ENCODE data around the gene C3. TPM values are rescaled to one million over a fixed set of nuclear protein-coding genes. Genes with fewer than 3 reads are reported as not detected.
A peak's percentile ranks its signal among the peaks of the same experiment; 100 is the strongest.

C3 gene
- polyA plus RNA-seq, 1 experiment, result 1.8 TPM

DNA sequence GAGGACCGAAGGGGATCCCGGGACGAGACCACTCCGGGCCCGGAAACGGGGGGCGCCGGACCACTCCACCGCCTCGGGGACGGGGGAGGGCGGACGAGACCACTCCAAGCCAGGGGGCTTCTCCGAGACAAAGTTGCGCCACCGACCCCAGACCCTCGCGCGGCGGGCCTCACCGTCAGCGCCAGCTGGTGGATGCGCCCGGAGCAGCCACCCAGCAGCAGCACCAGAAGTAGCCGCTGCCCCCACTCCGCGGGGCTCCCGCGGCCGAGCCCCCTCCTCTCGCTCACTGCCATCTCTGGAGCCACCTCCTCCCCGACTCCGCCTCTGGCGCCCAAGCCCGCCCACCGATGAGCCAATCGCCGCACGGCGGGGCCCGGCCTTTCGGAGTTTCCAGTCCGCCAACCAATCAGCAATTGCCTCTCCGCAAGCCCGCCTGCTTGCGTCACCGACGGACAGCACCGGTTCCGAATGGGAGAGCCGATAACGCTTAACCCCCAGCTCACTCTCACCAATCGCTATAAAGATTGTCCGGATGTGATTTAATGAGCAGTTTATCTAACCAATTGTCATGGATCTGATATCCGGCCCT lies 16.9 kb upstream of the C3 start, which contains the start of gene GPR108:
Gene GPR108, minus strand, starts transcription at position 297 of the 589 bp plus-strand sequence. Its CDS starts 4 bp downstream, at position 293.
- DNase-seq (ENCODE audit: low read depth, low spot score), result peak; percentile 100
- TF ChIP-seq, protein P1, sequence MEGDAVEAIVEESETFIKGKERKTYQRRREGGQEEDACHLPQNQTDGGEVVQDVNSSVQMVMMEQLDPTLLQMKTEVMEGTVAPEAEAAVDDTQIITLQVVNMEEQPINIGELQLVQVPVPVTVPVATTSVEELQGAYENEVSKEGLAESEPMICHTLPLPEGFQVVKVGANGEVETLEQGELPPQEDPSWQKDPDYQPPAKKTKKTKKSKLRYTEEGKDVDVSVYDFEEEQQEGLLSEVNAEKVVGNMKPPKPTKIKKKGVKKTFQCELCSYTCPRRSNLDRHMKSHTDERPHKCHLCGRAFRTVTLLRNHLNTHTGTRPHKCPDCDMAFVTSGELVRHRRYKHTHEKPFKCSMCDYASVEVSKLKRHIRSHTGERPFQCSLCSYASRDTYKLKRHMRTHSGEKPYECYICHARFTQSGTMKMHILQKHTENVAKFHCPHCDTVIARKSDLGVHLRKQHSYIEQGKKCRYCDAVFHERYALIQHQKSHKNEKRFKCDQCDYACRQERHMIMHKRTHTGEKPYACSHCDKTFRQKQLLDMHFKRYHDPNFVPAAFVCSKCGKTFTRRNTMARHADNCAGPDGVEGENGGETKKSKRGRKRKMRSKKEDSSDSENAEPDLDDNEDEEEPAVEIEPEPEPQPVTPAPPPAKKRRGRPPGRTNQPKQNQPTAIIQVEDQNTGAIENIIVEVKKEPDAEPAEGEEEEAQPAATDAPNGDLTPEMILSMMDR (IDR thresholded peaks at IDR 0.05; ENCODE audit: low read depth, low read length), result no peak
- Histone ChIP-seq H3K27ac (ENCODE audit: low read depth, low read length) (peak within 1 kb of the TSS; percentile 89), H3K9me3 (ENCODE audit: control insufficient read depth, insufficient read depth, low read length) (no peaks in the 10 kb centered on the region; the same call in 1 of the 2 replicates), H3K4me3 (ENCODE audit: low read depth, low read length) (peak within 1 kb of the TSS; percentile 81), H3K27me3 (ENCODE audit: control insufficient read depth, insufficient read depth, low read length) (no peaks in the 10 kb centered on the region)
- ChIA-PET POLR2A (interaction anchor here (0.7 to 1.2 kb wide), 3 partner anchors 126 to 221 kb away, joined by 3 to 5 read pairs (median 4); partner anchors contain the start of gene TNFSF9), CTCF (interaction anchor here (0.6 to 2.7 kb wide), 7 partner anchors 10 to 221 kb away, joined by 3 to 33 read pairs (median 4); no protein-coding TSS in a partner anchor)

- CTCF ChIA-PET, result interaction anchor here (0.6 to 2.7 kb wide), 12 partner anchors 9 to 221 kb away, joined by 3 to 33 read pairs (median 4); no protein-coding TSS in a partner anchor
- H3K27me3 ChIP-seq (ENCODE audit: control insufficient read depth, insufficient read depth, low read length), result no peaks in the 10 kb centered on the region
- TF ChIP-seq, protein P1 (IDR thresholded peaks at IDR 0.05; ENCODE audit: low read depth, low read length), result no peak
- no peak for DNase-seq (ENCODE audit: low read depth, low spot score)
- peak overlapping the region; percentile 89 for H3K27ac ChIP-seq (ENCODE audit: low read depth, low read length)
- H3K4me3 ChIP-seq (ENCODE audit: low read depth, low read length), result peak overlapping the region; percentile 81
- no peaks in the 10 kb centered on the region; the same call in 1 of the 2 replicates for H3K9me3 ChIP-seq (ENCODE audit: control insufficient read depth, insufficient read depth, low read length)
- POLR2A ChIA-PET, result interaction anchor here (0.7 to 1.0 kb wide), 2 partner anchors 9 to 517 kb away, joined by 3 to 14 read pairs; no protein-coding TSS in a partner anchor
These were observed 16.4 kb upstream of the C3 start for GRCh38 chr19:6736917-6737283.

- peak; percentile 72 for DNase-seq (ENCODE audit: low read depth, low spot score)
- Histone ChIP-seq H3K27me3 (ENCODE audit: control insufficient read depth, insufficient read depth, low read length) (no peaks in the 10 kb centered on the region), H3K27ac (ENCODE audit: low read depth, low read length) (peak overlapping the region; percentile 89), H3K9me3 (ENCODE audit: control insufficient read depth, insufficient read depth, low read length) (no peaks in the 10 kb centered on the region; the same call in 1 of the 2 replicates), H3K4me3 (ENCODE audit: low read depth, low read length) (peak overlapping the region; percentile 81)
- ChIA-PET CTCF (interaction anchor here (0.6 to 1.9 kb wide), 9 partner anchors 8 to 220 kb away, joined by 3 to 7 read pairs (median 4); no protein-coding TSS in a partner anchor), POLR2A (interaction anchor here (0.7 to 1.0 kb wide), 2 partner anchors 8 to 516 kb away, joined by 3 to 14 read pairs; no protein-coding TSS in a partner anchor)
- TF ChIP-seq, protein P1 (IDR thresholded peaks at IDR 0.05; ENCODE audit: low read depth, low read length), result peak; percentile 73
These were observed 15.9 kb upstream of the C3 start for GRCh38 chr19:6736169-6736916.

DNA sequence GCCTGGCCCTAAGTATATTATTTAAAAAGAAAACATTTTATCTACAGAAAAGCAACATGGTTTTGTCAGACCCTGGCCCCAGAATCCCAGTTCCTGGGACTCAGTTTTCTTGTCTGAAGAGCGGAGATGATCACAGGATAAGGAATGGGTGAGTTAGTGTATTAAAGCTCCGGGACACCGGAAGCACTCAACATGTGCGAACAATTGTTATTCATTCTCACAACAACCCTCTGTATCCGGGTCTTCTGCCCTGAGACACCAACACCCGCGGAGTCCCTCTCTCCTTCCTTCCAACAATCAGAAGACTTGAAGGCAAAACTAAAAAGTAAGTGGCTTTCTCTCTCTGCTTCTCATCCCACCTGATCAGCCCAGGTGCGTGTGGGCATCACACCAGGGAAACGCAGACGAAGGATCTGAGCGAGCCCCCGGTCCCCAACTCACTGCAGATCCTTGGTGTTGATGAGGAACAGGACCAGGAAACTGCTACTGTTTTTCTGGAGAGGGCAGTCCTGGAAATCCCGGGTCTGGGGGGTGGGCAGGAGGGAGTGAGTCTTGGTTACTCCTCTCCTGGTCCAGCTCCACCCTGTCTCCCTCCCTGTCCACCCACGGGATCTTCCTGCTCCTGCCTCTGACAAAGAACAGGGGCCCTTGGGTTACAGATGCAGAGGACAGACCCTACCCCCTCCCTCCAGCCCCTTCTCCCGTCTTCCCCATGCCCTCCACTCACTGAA lies 14.9 kb upstream of the C3 start:
- no peaks in the 10 kb centered on the region; the same call in 1 of the 2 replicates for H3K9me3 ChIP-seq (ENCODE audit: control insufficient read depth, insufficient read depth, low read length)
- DNase-seq (ENCODE audit: low read depth, low spot score), result no peak
- H3K27me3 ChIP-seq (ENCODE audit: control insufficient read depth, insufficient read depth, low read length), result no peaks in the 10 kb centered on the region
- ChIA-PET POLR2A (no interaction called here), CTCF (interaction anchor here (1.0 to 1.9 kb wide), 3 partner anchors 9 to 128 kb away, joined by 4 to 7 read pairs (median 6); no protein-coding TSS in a partner anchor)
- TF ChIP-seq, protein P1 (IDR thresholded peaks at IDR 0.05; ENCODE audit: low read depth, low read length), result no peak
- H3K4me3 ChIP-seq (ENCODE audit: low read depth, low read length), result peak overlapping the region; percentile 81; the same call in 1 of the 2 replicates
- H3K27ac ChIP-seq (ENCODE audit: low read depth, low read length), result no peak overlapping the region

Measured in AG04450 (cell line).